NCI-H1417 (cell line): Measurements from ENCODE around the gene GASK1B.

Source experiments
- DNase-seq, 3 experiments: peaks; one replicate each; lab custom pipeline; 2025; lab: John Stamatoyannopoulos, UW

The GASK1B gene

DNA sequence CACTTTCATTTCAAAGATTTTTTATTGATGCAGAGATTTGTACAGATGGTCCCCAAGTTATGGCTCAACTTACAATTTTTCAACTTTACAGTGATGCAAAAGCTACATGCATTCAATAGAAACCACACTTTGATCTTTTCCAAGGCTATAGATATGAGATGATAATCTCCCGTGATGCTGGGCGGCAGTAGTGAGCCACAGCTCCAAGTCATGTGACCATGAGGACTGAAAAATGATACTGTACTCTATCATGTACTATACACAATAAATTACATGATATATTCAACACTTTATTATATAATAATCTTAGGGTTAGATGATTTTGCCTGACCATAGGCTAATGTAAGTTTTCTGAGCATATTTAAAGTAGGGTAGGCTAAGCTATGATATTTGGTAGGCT lies 14.0 kb upstream of the GASK1B start:
- no peak for DNase-seq

DNA sequence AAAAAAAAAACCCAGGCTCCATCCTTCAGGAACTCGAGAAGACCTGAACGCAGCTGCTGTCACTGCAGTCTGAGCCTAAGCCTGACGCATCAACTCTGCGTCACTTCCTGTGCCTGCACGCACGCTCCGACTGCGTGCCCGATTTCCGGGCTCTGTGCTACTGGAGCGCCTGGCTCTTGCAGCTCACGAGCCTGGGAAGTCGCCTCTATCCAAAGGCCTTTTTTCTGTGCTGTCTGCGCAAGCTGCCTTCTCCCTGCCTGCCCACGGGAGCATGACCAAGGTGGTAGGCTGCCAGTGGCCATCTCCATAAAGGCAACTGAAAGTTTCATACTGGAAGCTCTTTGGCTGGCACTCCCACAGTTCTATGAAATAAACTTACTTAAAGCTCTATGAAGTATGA lies 9.9 kb upstream of the GASK1B start:
- no peak for DNase-seq

DNA sequence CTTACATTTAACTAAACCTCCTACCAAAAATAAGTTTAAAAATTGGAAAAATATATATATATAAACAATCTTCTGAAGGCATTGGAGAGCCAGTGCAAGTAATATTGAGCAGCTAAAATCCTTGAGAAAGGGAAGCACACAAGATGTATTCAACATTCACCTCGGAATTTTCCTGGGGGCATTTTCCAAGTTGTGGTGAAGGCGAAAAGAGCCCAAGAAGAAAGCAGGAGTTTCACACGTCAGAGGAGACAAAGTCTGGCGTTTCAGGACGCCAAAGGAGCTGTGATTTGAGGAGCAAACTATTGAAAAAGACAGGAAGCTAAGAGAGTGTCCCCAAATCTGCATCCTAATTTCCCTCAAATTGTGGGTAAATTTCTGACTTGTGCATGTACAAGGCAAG lies 9.1 kb upstream of the GASK1B start:
- DNase-seq, result no peak

DNA sequence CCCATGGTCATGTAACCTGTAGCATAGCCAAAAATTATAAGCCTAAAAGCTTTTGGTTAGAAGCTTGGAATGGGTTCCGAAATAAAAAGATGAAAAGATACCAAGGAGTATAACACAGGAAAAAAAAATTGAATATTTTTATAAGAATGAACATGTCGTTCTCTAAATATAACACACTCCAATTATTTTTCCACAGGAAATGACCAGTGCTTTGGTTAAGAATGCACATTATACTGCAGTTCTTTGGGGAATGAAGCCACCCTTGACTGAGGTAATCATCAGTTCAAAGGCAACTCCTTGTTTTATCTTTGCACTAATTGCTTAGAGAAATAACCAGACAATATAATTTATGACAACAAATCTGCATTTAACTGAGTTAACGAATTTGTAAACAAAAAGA lies 6.6 kb upstream of the GASK1B start:
- no peak for DNase-seq

- DNase-seq, result no peak
Observed at GRCh38 chr4:158176776-158177175, 4.0 kb upstream of the GASK1B start.

DNA sequence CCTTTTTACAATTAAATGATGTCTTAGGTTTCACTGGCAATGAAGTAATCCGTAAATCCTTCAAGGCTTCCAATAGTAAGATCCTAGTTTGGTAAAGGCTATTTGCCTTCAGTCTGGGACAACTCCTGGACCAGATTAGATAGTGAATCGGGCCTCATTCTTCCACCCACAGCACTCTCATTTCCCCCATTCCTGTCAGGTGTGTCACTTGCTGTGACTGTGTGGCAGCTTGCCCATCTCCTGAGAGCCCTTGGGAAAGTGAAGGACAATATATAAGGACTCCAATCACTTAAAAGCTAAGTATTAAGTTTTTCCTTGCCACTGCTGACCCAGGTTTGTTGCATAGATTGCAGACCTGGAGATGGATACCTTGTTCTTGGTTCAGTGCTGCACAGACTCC lies 3.3 kb upstream of the GASK1B start:
- no peak for DNase-seq

- DNase-seq, result no peak
Observed at GRCh38 chr4:158170691-158171561, 1.9 kb downstream of the GASK1B start.

GRCh38 chr4:158169931-158170690 lies 2.7 kb downstream of the GASK1B start:
- peak in 1 of 3 experiments; percentile 37 for DNase-seq

DNA sequence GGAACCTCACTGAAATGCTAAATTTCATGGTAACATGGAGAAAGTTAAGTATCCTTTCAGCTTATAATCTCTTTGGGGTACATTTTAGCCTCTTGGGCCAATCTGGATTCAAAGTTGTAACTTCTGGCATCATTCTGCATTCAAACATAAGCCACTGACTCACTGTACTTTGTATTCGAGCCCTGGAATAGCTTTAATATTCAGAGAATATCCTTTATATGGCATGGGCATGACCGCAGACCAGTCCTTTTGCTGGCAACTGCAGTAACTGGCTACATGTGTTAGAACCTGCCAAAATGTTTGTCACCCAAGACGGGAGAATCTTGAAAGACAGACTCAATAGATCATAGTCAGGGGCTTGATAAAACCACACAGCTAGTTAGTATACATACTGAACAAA lies 3.3 kb downstream of the GASK1B start:
- DNase-seq, result no peak

GRCh38 chr4:158168606-158169005 lies 4.2 kb downstream of the GASK1B start:
- DNase-seq, result no peak

- DNase-seq, result no peak
Observed at GRCh38 chr4:158166701-158167100, 6.1 kb downstream of the GASK1B start.

GRCh38 chr4:158164768-158165213 lies 8.0 kb downstream of the GASK1B start:
- DNase-seq, result no peak

DNA sequence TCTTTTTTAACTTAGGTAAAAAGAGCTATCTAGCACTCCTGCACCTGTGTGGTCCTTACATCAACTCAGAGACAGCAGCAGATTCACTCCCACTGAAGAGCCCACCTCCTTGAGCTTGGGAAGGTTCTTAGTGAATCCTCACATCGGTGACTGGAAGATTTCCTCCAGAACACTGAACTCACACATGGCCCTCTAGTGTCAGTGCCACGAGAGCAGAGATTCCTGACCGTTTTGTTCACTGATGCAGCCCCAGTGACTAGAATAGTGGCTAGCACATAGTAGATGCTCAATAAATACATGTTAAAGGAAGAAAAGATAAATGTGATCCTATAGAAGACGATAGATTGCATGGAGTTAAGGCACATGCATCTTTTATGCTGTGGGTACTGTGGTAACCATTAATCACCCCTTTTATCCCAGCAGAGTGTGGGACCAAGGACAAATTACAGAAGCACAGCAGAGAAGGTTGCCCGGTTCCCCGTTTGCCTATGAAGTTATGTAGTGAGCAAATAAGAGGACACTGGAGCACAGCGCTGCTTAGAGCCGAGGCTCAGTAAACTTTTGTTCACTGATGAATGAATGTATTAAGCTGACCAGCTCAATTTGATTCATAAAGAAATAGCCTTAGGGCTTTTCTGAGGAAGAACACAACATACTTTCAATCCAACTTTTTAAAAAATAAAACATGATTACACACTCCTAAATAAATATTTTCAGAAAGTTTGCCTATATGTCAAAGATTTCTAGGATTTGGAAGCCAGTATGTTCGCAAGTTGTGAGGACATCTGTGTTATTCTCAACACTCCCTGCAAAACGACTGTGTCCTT lies 8.7 kb downstream of the GASK1B start:
- no peak for DNase-seq

- DNase-seq, result no peak
Observed at GRCh38 chr4:158162631-158163030, 10.2 kb downstream of the GASK1B start.

DNA sequence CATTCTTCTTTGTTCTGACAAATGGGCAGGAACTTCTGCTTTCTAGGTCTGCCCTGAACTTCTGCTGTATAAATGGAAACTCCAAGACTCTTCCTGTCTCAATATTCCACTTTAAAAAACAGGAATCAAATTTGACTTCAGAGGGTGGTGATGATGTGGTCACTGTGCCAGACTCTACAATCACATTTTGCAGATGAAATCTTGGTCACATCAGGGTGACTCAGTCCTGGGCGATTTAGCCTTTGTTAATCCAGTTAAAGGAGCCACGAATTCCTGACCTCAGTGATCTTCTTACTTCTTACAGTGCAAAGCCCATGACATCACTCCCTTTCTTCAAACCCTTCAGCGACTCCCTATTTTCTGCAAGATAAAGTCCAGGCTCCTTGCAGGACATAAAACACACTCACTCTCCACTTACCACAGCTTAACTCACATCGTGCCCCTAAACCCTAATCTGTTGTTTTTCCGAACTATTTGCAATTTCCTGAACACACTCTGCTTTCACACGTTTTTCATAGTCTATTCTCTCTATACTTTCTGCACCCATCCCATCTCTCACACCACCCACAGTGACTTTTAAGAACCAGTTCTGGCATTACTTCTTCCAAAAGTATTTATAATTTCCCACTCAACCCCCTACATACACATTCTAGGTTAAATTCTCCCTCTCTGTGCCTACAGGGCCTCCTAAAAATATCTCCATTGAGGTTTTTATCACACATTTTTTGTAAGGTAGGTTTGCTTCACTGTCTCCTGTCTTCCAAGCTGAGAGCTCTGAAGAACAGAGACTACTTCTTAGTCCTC lies 11.1 kb downstream of the GASK1B start:
- no peak for DNase-seq

DNA sequence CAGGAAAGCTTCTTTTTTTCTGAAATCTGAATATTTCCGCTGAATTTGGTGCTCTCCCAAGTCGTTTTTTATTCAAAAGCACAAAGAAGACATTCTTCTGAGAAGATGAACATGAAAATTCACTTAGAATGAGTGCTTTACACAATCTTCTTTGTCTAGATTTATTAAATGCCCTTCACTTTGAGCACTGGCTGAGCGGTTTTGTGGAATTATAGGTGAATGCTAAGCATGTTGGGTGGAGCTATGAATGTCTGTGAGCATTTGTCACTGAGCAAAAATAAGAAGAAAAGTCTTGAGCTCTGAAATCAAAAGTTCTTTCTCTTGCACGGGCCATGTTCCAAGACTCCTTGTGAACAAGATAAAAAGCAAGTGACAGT lies 13.1 kb downstream of the GASK1B start:
- DNase-seq, result no peak

GRCh38 chr4:158159054-158159717 lies 13.6 kb downstream of the GASK1B start:
- DNase-seq, result no peak

GRCh38 chr4:158157412-158157811 lies 15.4 kb downstream of the GASK1B start:
- DNase-seq, result peak in 1 of 3 experiments; percentile 19

- DNase-seq, result no peak
Observed at GRCh38 chr4:158155656-158156356, 17.0 kb downstream of the GASK1B start.

- DNase-seq, result no peak
Observed at GRCh38 chr4:158147151-158147550, 25.7 kb downstream of the GASK1B start.
